Endothelial cell (in vitro differentiated cells): Measurements from ENCODE around the gene CDH23. TPM values are rescaled to one million over a fixed set of nuclear protein-coding genes. Genes with fewer than 3 reads are reported as not detected.

Source experiments
- DNase-seq: peaks from one replicate; pipeline ENCODE4 v3.0.0; 2021; ENCODE audit warnings: low spot score
- H3K27ac Mint-ChIP-seq: one replicate; pipeline ENCODE4 v1.8.0; 2021; ENCODE audit warnings: mixed read lengths, inconsistent platforms; ENCODE audit not compliant: unreplicated experiment
- H3K27me3 Mint-ChIP-seq: one replicate; pipeline ENCODE4 v1.8.0; 2021; ENCODE audit warnings: mild to moderate bottlenecking, moderate library complexity, mixed read lengths, inconsistent platforms; ENCODE audit not compliant: unreplicated experiment
- H3K36me3 Mint-ChIP-seq: one replicate; pipeline ENCODE4 v1.8.0; 2021; ENCODE audit warnings: mild to moderate bottlenecking, low read depth, mixed read lengths, inconsistent platforms; ENCODE audit not compliant: unreplicated experiment
- H3K4me1 Mint-ChIP-seq: one replicate; pipeline ENCODE4 v1.8.0; 2021; ENCODE audit warnings: mild to moderate bottlenecking, mixed read lengths, inconsistent platforms; ENCODE audit not compliant: unreplicated experiment
- H3K4me3 Mint-ChIP-seq: one replicate; pipeline ENCODE4 v1.8.0; 2021; ENCODE audit warnings: mild to moderate bottlenecking, mixed read lengths, inconsistent platforms; ENCODE audit not compliant: unreplicated experiment
- H3K9me3 Mint-ChIP-seq: one replicate; pipeline ENCODE4 v1.8.0; 2021; ENCODE audit warnings: mixed read lengths, inconsistent platforms; ENCODE audit not compliant: unreplicated experiment
- CTCF ChIP-seq: fragments of 200-600 bp; sonication (generic); IDR thresholded peaks from one replicate; pipeline ENCODE4 v1.5.0; 2021; ENCODE audit warnings: antibody characterized with exemption; ENCODE audit not compliant: unreplicated experiment
- total RNA-seq: library from RNA; stranded (reverse); fragmentation: NEBNext Ultra II Directional; extraction: Animal tissue kit (Norgen Biotek cat#: 25700); gene quantifications from one replicate; pipeline ENCODE4 v1.2.1, GENCODE V29; 2021; ENCODE audit not compliant: unreplicated experiment

The CDH23 gene
- total RNA-seq, 1 donor from 2014 or later, result 0.54 TPM

- H3K36me3 Mint-ChIP-seq, result peaks cover 4% of the 10 kb centered on the region
These were observed 220.3 kb downstream of the CDH23 start for GRCh38 chr10:71616817-71617654.

DNA sequence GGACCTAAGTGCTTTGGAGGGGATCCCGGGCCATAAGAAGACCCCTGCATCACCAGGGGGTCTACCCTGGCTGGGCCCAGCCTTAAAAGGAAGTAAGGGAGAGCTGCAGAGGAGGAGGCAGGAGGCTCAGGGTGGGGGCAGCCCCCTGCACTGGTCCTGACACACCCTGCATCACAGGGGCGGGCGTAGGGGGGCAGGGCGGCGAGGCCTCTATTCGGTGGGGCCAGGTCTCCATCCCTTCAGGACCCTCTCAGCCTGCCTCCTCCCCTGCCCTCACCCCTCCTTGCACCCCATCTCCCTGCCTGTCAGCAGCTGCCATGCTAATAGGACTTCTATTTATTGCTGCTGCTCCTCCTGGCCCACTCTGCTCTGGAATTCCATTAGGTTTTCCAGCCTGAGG, 221.5 kb downstream of the CDH23 start:
- Mint-ChIP-seq H3K4me3 (no peak overlapping the region), H3K27me3 (peaks cover 4% of the 10 kb centered on the region), H3K9me3 (no peaks in the 10 kb centered on the region), H3K27ac (no peak overlapping the region), H3K36me3 (peaks cover 4% of the 10 kb centered on the region), H3K4me1 (peaks cover 20% of the 10 kb centered on the region)
- no peak for DNase-seq
- TF ChIP-seq CTCF, result no peak

More at GRCh38 chr10:71616817-71617654, 220.3 kb downstream of the CDH23 start:
- H3K27me3 Mint-ChIP-seq, result peaks cover 6% of the 10 kb centered on the region
- H3K9me3 Mint-ChIP-seq, result no peaks in the 10 kb centered on the region
- TF ChIP-seq CTCF, result no peak
- DNase-seq, result no peak
- no peak overlapping the region for H3K4me3 Mint-ChIP-seq
- H3K27ac Mint-ChIP-seq, result no peak overlapping the region
- H3K4me1 Mint-ChIP-seq, result peaks cover 9% of the 10 kb centered on the region

DNA sequence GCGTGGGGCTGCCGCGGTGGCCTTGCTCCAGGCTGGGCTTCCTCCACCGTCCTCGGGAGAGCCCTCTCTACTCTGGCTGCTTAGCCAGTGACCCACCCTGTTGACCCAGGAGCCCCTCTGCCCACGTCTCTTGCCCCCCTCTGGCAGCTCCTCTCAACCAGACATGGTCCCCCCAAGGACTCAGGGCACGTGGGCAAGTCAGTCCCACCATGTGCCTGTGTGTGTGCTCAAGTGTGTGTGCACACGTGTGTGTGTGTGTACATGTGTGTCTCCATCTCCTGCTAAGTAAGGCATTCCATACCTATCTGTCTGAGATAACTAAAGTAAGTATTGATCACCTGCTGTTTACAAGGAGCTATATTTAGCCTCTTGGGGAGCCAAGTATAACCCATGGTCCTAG, 221.9 kb downstream of the CDH23 start:
- no peak for DNase-seq
- Mint-ChIP-seq H3K27me3 (peaks cover 4% of the 10 kb centered on the region), H3K4me1 (peaks cover 24% of the 10 kb centered on the region), H3K9me3 (no peaks in the 10 kb centered on the region), H3K36me3 (peaks cover 4% of the 10 kb centered on the region), H3K4me3 (no peak overlapping the region), H3K27ac (no peak overlapping the region)
- TF ChIP-seq CTCF, result no peak

DNA sequence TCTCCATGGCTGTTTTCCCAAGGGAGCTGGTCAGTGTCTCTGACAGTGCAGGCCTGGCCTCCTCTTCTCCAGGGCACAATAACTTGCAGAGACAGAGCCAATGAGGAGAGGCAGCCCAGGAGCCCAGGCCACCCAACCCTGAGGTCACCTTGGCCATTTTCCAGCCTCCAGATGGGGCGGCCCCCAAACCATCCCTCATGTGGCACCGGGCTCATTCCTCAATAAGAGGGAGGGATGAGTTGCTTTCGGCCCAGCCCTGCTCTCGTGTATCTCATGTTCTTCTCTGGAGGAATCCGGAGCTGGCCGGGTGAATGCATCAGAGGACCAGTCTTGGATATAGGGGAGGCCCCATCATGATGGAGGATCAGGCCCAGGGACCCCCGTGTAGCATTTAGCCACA, 223.9 kb downstream of the CDH23 start:
- no peak for DNase-seq
- Mint-ChIP-seq H3K4me3 (no peak overlapping the region), H3K4me1 (peaks cover 29% of the 10 kb centered on the region), H3K27me3 (peaks cover 4% of the 10 kb centered on the region), H3K27ac (no peak overlapping the region), H3K9me3 (no peaks in the 10 kb centered on the region), H3K36me3 (peaks cover 4% of the 10 kb centered on the region)
- TF ChIP-seq CTCF, result no peak
